GM19025 (cell line): Measurements from ENCODE around the gene UQCRH.
"Not testable (repeated sequence)": the region's sequence is repeated elsewhere in the genome, so short reads cannot be mapped to it uniquely, and the experiment has no call there.

ENCODE experiments used
- ATAC-seq: cut with Tn5 transposase; IDR thresholded peaks from one replicate; pipeline ENCODE4 v1.9.1; 2021; ENCODE audit warnings: mild to moderate bottlenecking, low read depth, moderate library complexity; ENCODE audit not compliant: unreplicated experiment

UQCRH gene

GRCh38 chr1:46331786-46332540 is 28.5 kb downstream of the UQCRH start:
- ATAC-seq: not testable (repeated sequence)

- peak; percentile 36 for ATAC-seq
Measured at GRCh38 chr1:46333300-46334029, 30.0 kb downstream of the UQCRH start.

- ATAC-seq: no peak
Measured at GRCh38 chr1:46334030-46334384, 30.5 kb downstream of the UQCRH start.

GRCh38 chr1:46335081-46335480 is 31.6 kb downstream of the UQCRH start:
- no peak for ATAC-seq

- ATAC-seq: not testable (repeated sequence)
Measured at GRCh38 chr1:46337409-46337808, 33.9 kb downstream of the UQCRH start.

GRCh38 chr1:46340404-46341221 is 37.1 kb downstream of the UQCRH start, which contains the start of gene NSUN4:
Gene NSUN4, plus strand, starts transcription at chr1:46340807. Its CDS starts 20 bp downstream, at chr1:46340827.
- ATAC-seq: peak; percentile 75

- ATAC-seq: no peak
Measured at GRCh38 chr1:46341222-46342083, 38.0 kb downstream of the UQCRH start.

GRCh38 chr1:46342084-46342656 is 38.7 kb downstream of the UQCRH start:
- ATAC-seq: no peak

- ATAC-seq: no peak
Measured at GRCh38 chr1:46342677-46343350, 39.3 kb downstream of the UQCRH start.

- no peak for ATAC-seq
Measured at GRCh38 chr1:46343351-46343695, 39.8 kb downstream of the UQCRH start.

- no peak for ATAC-seq
Measured at GRCh38 chr1:46343705-46344104, 40.2 kb downstream of the UQCRH start.

GRCh38 chr1:46344481-46344880 is 41.0 kb downstream of the UQCRH start:
- ATAC-seq: no peak

GRCh38 chr1:46345281-46345680 is 41.8 kb downstream of the UQCRH start:
- no peak for ATAC-seq

GRCh38 chr1:46352363-46352762 is 48.9 kb downstream of the UQCRH start:
- ATAC-seq: no peak

- not testable (repeated sequence) for ATAC-seq
Measured at GRCh38 chr1:46355920-46356319, 52.4 kb downstream of the UQCRH start.

- no peak for ATAC-seq
Measured at GRCh38 chr1:46362158-46362557, 58.7 kb downstream of the UQCRH start.

- ATAC-seq: no peak
Measured at GRCh38 chr1:46363121-46363520, 59.6 kb downstream of the UQCRH start.

- ATAC-seq: no peak
Measured at GRCh38 chr1:46364612-46365011, 61.1 kb downstream of the UQCRH start.

GRCh38 chr1:46365796-46366195 is 62.3 kb downstream of the UQCRH start:
- ATAC-seq: not testable (repeated sequence)
